Esophagus squamous epithelium (tissue), 4 donors: Measurements from ENCODE around the gene CRTC3.

Source experiments
- CTCF ChIP-seq, 6 experiments: fragments of 450-650 bp in 4 of 6; fragments of 200-600 bp in 2 of 6; sonication (generic) in 2 of 6; IDR thresholded peaks; one replicate each; pipeline ENCODE4 v1.5.1; 2016 to 2019; ENCODE audit warnings: antibody characterized with exemption in 6 of 6, mild to moderate bottlenecking in 4 of 6, moderate library complexity in 4 of 6
- POLR2A ChIP-seq, 4 donors: fragments of 450-650 bp; IDR thresholded peaks; one replicate each; pipeline ENCODE4 v1.6.1; 2017; ENCODE audit warnings: antibody characterized with exemption in 4 of 4, mild to moderate bottlenecking in 4 of 4, moderate library complexity in 3 of 4

GRCh38 chr15:90617171-90617570, 87.4 kb downstream of the CRTC3 start:
- TF ChIP-seq CTCF (IDR thresholded peaks at IDR 0.05) (no peak), POLR2A (IDR thresholded peaks at IDR 0.05) (no peak)
